Activated T-helper 1 cell treated with anti-CD3 and anti-CD28 coated beads, Interleukin-12 subunit alpha, Interleukin-12 subunit beta, Interleukin-2, Interleukin-4 antibody, amounts not matched to agents 30 ng/mL and 10 ng/mL and 1 ng/mL, durations not matched to agents 14 hours and 24 hours and 36 hours (primary cell): Measurements from ENCODE around the gene B4GALT4. TPM values are rescaled to one million over a fixed set of nuclear protein-coding genes. Genes with fewer than 3 reads are reported as not detected.

Source experiments
- DNase-seq: peaks from one replicate; pipeline ENCODE4 v3.0.0; 2021; ENCODE audit warnings: low spot score
- H3K27ac Mint-ChIP-seq: one replicate; pipeline ENCODE4 v1.8.0; 2021; ENCODE audit warnings: mild to moderate bottlenecking, mixed read lengths
- H3K27me3 Mint-ChIP-seq: one replicate; pipeline ENCODE4 v1.8.0; 2022; ENCODE audit warnings: mild to moderate bottlenecking, moderate library complexity, mixed read lengths; ENCODE audit not compliant: insufficient read depth
- H3K36me3 Mint-ChIP-seq: one replicate; pipeline ENCODE4 v1.8.0; 2021; ENCODE audit warnings: low read depth, mixed read lengths
- H3K4me1 Mint-ChIP-seq: one replicate; pipeline ENCODE4 v1.8.0; 2021; ENCODE audit warnings: low read depth, mixed read lengths
- H3K4me3 Mint-ChIP-seq: one replicate; pipeline ENCODE4 v1.8.0; 2021; ENCODE audit warnings: mild to moderate bottlenecking, moderate library complexity, mixed read lengths
- H3K9me3 Mint-ChIP-seq: one replicate; pipeline ENCODE4 v1.8.0; 2021; ENCODE audit warnings: mixed read lengths
- intact Hi-C: fragments of 100-400 bp; cut with micrococcal nuclease; formaldehyde crosslinking; loops from one replicate; pipeline ENCODE4 v1.15.1; 2024
- total RNA-seq: library from RNA; stranded (reverse); gene quantifications from 2 replicates; pipeline ENCODE4 v1.2.3, GENCODE V29; 2022

B4GALT4 gene
- total RNA-seq, 1 donor from 2014 or later, result 14.1 TPM

DNA sequence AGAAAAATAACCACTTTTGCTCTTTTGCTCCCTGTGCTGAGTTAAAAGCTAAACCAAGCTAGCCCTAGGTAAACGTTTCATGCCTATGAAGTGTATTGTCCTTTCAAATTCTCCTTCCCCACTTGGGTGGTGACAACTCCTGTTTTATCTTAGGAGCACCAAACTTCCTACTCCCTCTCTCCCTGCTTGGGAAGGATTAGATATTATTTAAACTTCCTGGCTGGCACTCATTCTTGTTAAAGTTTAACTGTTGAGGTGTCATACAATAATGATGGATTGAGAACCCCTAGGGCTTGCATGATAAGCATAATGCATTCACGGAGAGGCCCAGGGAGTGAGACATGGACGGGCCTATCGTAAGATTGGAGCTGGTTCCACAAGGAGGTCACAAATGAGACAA is 29.5 kb downstream of the B4GALT4 start:
- Mint-ChIP-seq H3K27ac (no peak overlapping the region), H3K36me3 (peaks cover 50% of the 10 kb centered on the region), H3K9me3 (no peaks in the 10 kb centered on the region), H3K4me3 (no peak overlapping the region), H3K27me3 (no peaks in the 10 kb centered on the region), H3K4me1 (peaks cover 14% of the 10 kb centered on the region)
- no peak for DNase-seq
- intact Hi-C loops, result no loop called here

DNA sequence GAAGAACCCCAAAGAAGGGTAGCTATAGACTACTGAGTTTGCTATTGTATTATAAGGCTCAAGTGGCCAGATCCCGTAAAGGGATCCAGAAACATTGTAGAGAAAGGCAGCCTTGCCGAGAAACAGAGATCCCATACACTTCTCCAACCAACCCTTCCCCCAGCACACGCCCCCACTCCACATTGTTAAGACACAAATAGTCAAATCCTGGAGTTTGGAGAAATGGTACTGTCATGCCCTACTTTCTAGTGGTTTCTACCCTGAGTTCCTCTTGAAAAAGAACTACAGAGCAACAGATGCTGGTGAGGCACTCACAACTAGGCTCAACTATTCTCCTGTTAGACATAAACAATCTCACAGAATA is 33.2 kb downstream of the B4GALT4 start:
- DNase-seq, result no peak
- H3K4me1 Mint-ChIP-seq, result peaks cover 23% of the 10 kb centered on the region
- no peaks in the 10 kb centered on the region for H3K9me3 Mint-ChIP-seq
- H3K27me3 Mint-ChIP-seq, result no peaks in the 10 kb centered on the region
- peak overlapping the region; percentile 7 for H3K27ac Mint-ChIP-seq
- H3K36me3 Mint-ChIP-seq, result peaks cover 28% of the 10 kb centered on the region
- no peak overlapping the region for H3K4me3 Mint-ChIP-seq
- intact Hi-C loops, result no loop called here

DNA sequence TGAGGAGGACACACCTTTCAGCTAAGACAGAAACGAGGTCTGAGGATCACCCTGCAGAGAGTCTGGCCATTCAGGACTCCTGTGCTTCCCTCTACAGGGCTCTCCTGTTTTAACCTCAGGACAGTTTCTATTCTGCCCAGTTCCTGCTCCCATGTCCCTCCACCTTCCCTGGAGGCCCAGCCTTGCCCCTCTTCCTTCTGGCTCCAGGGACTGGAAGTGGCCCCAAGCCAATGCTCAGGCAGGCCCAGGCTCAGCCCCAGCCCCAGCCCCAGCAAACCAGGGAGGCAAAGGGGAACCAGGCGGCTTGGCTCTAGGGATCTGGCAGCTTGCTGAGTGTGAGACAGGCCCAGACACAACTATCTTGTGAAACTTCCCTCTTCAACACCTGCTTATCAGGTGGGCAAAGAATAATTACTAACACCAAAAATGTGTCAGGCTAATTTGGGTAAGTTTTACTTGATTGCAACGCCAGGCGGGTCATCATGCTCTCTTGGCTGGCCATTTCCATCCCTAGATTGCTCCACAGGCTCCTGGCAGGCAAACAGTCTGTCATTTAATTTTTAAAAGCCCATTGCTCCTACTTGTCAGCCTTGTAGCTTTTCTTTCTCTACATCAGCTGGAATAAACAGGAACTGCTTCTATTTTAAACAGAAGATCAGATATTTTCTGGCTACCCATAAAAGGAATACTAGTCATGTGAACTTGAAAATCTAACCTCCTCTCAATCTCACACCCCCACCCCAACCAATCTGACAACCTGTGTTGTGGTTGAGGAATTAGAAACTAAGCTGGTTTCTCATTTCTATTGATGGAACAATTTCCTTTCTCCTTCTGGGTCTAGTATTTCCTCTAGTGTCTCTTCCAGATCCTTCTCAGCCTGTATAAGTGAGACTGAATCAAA is 33.8 kb downstream of the B4GALT4 start:
- DNase-seq, result no peak
- no peak overlapping the region for H3K4me3 Mint-ChIP-seq
- intact Hi-C loops, result no loop called here
- no peaks in the 10 kb centered on the region for H3K27me3 Mint-ChIP-seq
- peaks cover 23% of the 10 kb centered on the region for H3K36me3 Mint-ChIP-seq
- H3K4me1 Mint-ChIP-seq, result peaks cover 23% of the 10 kb centered on the region
- H3K9me3 Mint-ChIP-seq, result no peaks in the 10 kb centered on the region
- no peak overlapping the region for H3K27ac Mint-ChIP-seq

DNA sequence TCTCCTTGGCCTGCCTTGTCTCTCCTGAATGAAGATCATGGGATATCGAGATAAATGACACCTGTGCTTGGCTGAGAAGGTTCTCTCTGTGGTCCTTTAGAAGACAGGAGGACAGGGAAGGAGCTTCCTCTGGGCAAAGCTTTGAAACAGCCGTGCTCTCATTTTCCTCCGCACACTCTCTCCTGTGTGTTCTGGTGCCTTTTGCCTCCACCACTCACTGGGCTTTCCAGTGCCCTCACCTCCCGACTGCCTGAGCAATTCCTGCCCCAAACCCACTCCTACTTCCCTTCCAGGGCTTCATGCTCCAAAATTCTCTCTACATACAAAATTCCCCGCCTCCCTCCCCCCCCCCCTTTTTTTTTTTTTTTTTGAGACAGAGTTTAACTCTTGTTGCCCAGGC is 35.0 kb downstream of the B4GALT4 start:
- Mint-ChIP-seq H3K27ac (no peak overlapping the region), H3K27me3 (no peaks in the 10 kb centered on the region), H3K4me1 (peaks cover 23% of the 10 kb centered on the region), H3K4me3 (no peak overlapping the region), H3K9me3 (no peaks in the 10 kb centered on the region), H3K36me3 (peaks cover 18% of the 10 kb centered on the region)
- intact Hi-C loops, result no loop called here
- no peak for DNase-seq

DNA sequence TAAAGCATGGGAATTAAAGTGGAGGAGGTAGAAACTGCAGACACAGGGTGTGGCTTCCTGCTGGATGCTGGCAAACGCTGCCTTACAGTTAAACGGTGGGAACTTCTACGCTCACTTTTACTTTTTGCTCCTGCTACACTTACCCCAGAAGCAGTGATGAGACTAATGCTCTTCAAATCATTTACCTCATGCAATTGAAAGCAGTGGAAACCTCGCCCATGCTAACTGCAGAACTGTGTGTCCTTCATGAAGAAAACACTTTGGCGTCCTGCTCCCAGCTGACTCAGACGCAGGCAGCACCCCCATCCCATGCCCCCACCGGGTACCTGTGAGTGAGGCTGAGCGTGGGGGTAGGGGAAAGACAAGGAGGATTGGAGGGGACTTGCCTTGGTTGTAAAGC is 35.5 kb downstream of the B4GALT4 start:
- no peak overlapping the region for H3K27ac Mint-ChIP-seq
- no peak for DNase-seq
- H3K4me1 Mint-ChIP-seq, result peaks cover 23% of the 10 kb centered on the region
- H3K36me3 Mint-ChIP-seq, result peaks cover 14% of the 10 kb centered on the region
- no peak overlapping the region for H3K4me3 Mint-ChIP-seq
- H3K27me3 Mint-ChIP-seq, result no peaks in the 10 kb centered on the region
- intact Hi-C loops, result no loop called here
- H3K9me3 Mint-ChIP-seq, result no peaks in the 10 kb centered on the region

DNA sequence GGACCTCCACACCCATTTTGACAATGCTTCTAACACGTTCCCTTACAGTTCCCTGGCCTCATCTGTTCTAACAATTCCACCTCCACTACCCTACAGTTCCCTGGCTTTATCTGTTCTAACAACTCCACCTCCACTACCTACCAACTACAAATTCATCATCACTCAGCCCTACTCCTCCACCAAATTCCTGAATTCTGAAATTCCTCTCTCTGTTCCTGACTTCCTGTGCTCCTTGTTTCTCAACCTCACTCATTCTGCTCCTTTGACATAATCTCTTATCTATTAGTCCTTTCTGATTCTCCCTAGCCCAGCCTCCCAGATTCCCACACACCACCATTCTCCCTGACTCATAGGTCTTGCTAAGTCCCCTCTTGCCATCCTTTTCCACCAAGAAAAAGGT is 44.8 kb downstream of the B4GALT4 start:
- intact Hi-C loops, result no loop called here
- Mint-ChIP-seq H3K36me3 (peaks cover 2% of the 10 kb centered on the region), H3K9me3 (no peaks in the 10 kb centered on the region), H3K4me1 (no peaks in the 10 kb centered on the region), H3K27me3 (peaks cover 6% of the 10 kb centered on the region), H3K4me3 (no peak overlapping the region), H3K27ac (no peak overlapping the region)
- DNase-seq, result no peak

DNA sequence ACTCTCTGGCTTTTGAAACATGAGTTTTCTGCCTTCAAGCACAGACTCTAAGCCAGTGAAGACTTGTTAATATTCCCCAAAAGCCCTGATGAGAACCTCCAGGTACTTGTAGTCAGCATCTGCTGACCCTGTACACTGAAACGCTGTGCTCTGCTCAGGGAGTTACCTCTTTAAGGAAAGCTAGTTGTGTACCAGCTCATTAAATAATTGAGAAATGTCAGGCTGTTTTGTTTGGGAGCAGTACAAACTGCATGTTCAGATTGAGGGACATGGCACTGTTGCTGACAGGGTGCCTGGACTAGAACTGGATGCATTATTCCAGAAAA is 45.6 kb downstream of the B4GALT4 start:
- no peak for DNase-seq
- Mint-ChIP-seq H3K27me3 (peaks cover 6% of the 10 kb centered on the region), H3K9me3 (no peaks in the 10 kb centered on the region), H3K4me1 (no peaks in the 10 kb centered on the region), H3K4me3 (no peak overlapping the region), H3K27ac (no peak overlapping the region), H3K36me3 (peaks cover 2% of the 10 kb centered on the region)
- intact Hi-C loops, result no loop called here

DNA sequence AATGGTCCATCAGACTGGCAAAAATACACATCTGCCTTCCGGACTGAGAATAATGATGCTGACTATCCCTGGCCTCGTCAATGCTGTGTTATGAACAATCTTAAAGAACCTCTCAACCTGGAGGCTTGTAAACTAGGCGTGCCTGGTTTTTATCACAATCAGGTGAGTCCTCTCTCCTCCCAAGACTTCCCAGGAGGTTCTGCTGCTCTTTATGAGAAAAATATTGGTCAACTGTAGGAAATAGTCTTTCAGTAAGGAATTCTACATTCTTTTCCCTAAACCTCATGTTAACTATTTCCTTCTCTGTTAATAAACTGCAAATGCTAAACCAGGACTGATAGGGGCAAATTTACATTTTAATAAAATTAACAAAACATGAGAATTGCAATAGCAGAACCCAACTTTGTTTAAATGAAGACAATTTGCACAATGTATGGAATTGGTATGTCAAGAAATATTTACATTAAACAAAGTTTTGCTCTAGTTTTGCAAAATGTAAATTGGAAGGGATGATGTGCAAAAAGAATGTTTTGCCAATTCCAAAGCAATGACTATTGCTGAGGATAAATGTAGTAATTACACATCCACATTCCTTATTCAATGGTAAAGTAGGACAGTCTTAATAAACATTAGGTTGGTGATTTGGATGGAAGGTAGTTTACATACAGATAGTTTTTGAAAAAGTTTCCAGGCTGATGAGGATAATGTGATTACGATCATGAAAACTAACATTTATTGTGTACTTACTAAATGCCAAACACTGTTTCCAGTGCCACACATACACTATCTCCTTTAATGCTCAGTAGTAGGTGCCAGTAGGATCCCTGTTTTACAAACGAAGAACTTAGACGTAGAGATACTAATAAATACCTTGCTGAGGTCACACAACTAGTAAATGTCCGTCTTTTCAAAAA is 46.2 kb downstream of the B4GALT4 start:
- peaks cover 6% of the 10 kb centered on the region for H3K27me3 Mint-ChIP-seq
- H3K27ac Mint-ChIP-seq, result no peak overlapping the region
- DNase-seq, result no peak
- no peaks in the 10 kb centered on the region for H3K4me1 Mint-ChIP-seq
- H3K36me3 Mint-ChIP-seq, result peaks cover 2% of the 10 kb centered on the region
- H3K4me3 Mint-ChIP-seq, result no peak overlapping the region
- no peaks in the 10 kb centered on the region for H3K9me3 Mint-ChIP-seq
- intact Hi-C loops, result no loop called here

DNA sequence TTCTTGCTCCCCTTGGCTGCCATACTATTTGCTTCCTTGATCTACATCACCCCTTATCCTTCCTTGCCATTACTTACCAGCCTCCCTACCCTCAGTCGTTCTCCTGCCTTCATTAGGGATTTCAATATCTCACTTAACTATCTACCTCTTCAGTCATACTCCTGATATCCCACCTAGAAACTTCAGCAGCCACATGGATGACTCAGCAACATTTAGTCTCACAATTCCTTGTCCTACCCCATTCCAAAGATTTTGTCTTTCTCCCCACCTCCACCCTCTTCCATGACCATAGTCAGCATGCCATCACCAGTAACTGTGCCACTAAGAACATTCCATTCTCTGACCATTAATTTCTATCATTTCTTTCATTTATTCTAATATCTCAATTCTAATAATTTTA is 48.9 kb downstream of the B4GALT4 start:
- Mint-ChIP-seq H3K36me3 (no peaks in the 10 kb centered on the region), H3K4me3 (no peak overlapping the region), H3K27ac (no peak overlapping the region), H3K9me3 (no peaks in the 10 kb centered on the region), H3K27me3 (peaks cover 3% of the 10 kb centered on the region), H3K4me1 (no peaks in the 10 kb centered on the region)
- intact Hi-C loops, result no loop called here
- DNase-seq, result no peak

DNA sequence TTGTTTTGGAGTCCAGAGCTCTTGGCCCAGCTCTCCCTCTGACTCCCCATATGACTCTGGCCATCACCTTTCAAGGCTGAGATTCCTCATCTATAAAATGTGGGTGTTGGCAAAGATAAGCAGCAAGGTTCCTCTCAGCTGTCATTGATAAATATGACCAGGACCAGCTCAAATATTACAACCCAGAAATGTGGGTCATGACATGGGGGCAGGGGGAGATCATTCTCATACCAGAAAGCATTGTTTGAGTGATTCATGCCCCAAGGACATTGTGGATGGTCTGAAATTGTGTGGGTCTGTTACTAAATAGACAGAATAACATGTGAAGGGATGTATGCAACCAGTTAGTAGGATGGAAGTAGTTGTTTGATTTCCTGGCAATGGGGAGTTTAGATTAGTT is 53.4 kb downstream of the B4GALT4 start:
- Mint-ChIP-seq H3K36me3 (no peaks in the 10 kb centered on the region), H3K4me3 (no peak overlapping the region), H3K4me1 (no peaks in the 10 kb centered on the region), H3K9me3 (no peaks in the 10 kb centered on the region), H3K27me3 (no peaks in the 10 kb centered on the region), H3K27ac (no peak overlapping the region)
- intact Hi-C loops, result no loop called here
- no peak for DNase-seq

DNA sequence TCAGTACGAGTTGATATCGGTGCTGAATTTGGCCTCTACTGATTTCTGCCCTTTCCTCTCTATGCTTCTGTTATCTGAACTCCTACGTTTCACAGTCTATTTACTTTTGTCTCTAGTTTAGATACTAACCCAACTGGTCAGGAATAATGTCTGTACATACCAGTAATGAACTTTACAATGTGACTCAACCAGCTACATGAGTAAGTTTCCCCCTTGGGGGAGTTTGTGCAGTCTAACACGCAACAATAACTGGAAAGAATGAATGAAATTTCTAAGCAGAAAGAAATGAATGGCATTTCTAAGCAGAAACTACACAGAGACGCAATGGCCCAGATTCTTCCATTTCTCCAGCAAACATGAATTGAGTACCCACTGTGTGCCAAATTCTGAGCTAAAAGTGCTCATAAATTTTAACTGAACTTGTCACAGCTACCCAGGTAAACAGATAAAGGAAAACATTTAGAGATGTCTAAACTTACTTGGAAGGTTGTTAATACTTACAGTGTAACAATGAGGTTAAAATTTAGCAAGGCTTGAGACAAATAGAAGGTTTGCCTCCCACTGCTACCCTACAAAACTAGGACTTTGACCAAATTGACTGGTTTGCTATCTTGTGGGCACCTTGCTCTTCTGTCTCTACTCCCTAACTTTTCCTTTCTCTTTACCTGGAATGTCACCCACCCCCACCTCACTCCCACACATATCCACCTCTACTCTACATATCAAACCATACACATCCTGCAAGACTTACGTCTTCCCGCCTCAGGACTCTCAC is 55.7 kb downstream of the B4GALT4 start:
- Mint-ChIP-seq H3K36me3 (no peaks in the 10 kb centered on the region), H3K27ac (no peak overlapping the region), H3K4me3 (no peak overlapping the region), H3K9me3 (no peaks in the 10 kb centered on the region), H3K4me1 (no peaks in the 10 kb centered on the region), H3K27me3 (no peaks in the 10 kb centered on the region)
- intact Hi-C loops, result no loop called here
- DNase-seq, result no peak

DNA sequence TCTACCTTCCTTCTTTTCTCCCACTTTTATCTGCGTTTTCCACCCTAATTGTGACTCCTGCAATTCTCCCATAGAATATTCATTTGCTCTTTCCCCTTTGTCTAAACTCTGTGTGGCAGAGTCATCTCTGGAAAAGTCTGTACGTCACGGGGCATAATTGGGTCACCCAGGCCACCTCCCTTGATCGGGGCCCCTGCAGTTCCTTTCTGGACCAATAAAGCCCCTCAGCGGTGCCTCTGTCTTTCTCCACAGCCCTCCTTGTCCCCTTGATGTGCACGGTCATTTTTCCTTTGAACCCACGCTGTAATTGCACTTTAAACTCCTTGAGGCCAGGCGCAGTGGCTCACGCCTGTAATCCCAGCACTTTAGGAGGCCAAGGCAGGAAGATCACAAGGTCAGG is 56.6 kb downstream of the B4GALT4 start:
- no peak for DNase-seq
- Mint-ChIP-seq H3K4me1 (no peaks in the 10 kb centered on the region), H3K27me3 (no peaks in the 10 kb centered on the region), H3K27ac (no peak overlapping the region), H3K36me3 (no peaks in the 10 kb centered on the region), H3K9me3 (no peaks in the 10 kb centered on the region), H3K4me3 (no peak overlapping the region)
- intact Hi-C loops, result no loop called here

DNA sequence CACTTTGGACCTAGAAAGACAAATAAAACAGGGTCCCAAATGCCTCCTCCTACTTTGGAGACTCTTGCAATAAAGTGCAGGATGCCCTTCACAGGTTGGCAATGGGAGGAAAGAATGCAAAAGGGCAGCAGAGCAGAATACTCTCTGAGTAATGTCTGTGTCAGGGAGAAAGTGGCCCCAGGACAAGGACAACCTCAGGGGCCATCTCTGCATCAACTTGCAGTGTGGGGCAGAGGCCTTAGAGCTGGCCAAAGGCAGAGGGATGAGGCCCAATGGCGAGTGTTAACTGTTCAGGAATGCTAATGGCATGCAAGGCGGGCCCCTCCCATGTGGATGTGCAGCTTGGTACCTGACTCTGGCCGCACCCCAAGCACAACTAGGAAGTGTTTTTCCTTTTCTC is 58.9 kb downstream of the B4GALT4 start:
- H3K27ac Mint-ChIP-seq, result no peak overlapping the region
- H3K4me3 Mint-ChIP-seq, result no peak overlapping the region
- H3K27me3 Mint-ChIP-seq, result no peaks in the 10 kb centered on the region
- H3K9me3 Mint-ChIP-seq, result no peaks in the 10 kb centered on the region
- intact Hi-C loops, result no loop called here
- DNase-seq, result no peak
- no peaks in the 10 kb centered on the region for H3K4me1 Mint-ChIP-seq
- H3K36me3 Mint-ChIP-seq, result no peaks in the 10 kb centered on the region
